ENCODE data around the gene FREM1.

GRCh38 chr9:14731294-14731981 is 178.8 kb downstream of the FREM1 start:
- TF ChIP-seq CTCF (IDR thresholded peaks at IDR 0.05), result no peak
- TF ChIP-seq POLR2AphosphoS5 (IDR thresholded peaks at IDR 0.05; ENCODE audit: insufficient read depth in 1 of 2, low read depth in 1 of 2), result no peak
